NCI-H226 (cell line): ENCODE results near the gene MAGI2.

Experiments used
- DNase-seq: peaks from one replicate; pipeline ENCODE4 v3.0.0-alpha.2; 2015

MAGI2 gene

GRCh38 chr7:78386520-78386919 is 1066.9 kb downstream of the MAGI2 start:
- DNase-seq: no peak

GRCh38 chr7:78383096-78383880 is 1070.2 kb downstream of the MAGI2 start:
- DNase-seq: no peak

- no peak for DNase-seq
Measured at GRCh38 chr7:78379148-78379547, 1074.3 kb downstream of the MAGI2 start.

GRCh38 chr7:78377532-78377931 is 1075.9 kb downstream of the MAGI2 start:
- no peak for DNase-seq

- DNase-seq: no peak
Measured at GRCh38 chr7:78370936-78371335, 1082.5 kb downstream of the MAGI2 start.

GRCh38 chr7:78368771-78369170 is 1084.7 kb downstream of the MAGI2 start:
- DNase-seq: no peak

GRCh38 chr7:78367280-78367773 is 1086.1 kb downstream of the MAGI2 start:
- no peak for DNase-seq

- DNase-seq: no peak
Measured at GRCh38 chr7:78363866-78364265, 1089.6 kb downstream of the MAGI2 start.

GRCh38 chr7:78359836-78360235 is 1093.6 kb downstream of the MAGI2 start:
- DNase-seq: no peak

- DNase-seq: no peak
Measured at GRCh38 chr7:78357709-78358108, 1095.8 kb downstream of the MAGI2 start.

GRCh38 chr7:78355834-78356233 is 1097.6 kb downstream of the MAGI2 start:
- DNase-seq: no peak

GRCh38 chr7:78350926-78351325 is 1102.5 kb downstream of the MAGI2 start:
- no peak for DNase-seq

- DNase-seq: peak; percentile 37
Measured at GRCh38 chr7:78350391-78350790, 1103.1 kb downstream of the MAGI2 start.

- DNase-seq: no peak
Measured at GRCh38 chr7:78346827-78347226, 1106.6 kb downstream of the MAGI2 start.

GRCh38 chr7:78345979-78346378 is 1107.5 kb downstream of the MAGI2 start:
- DNase-seq: no peak

GRCh38 chr7:78345293-78345911 is 1108.1 kb downstream of the MAGI2 start:
- DNase-seq: no peak

- DNase-seq: no peak
Measured at GRCh38 chr7:78334426-78334825, 1119.0 kb downstream of the MAGI2 start.

GRCh38 chr7:78333530-78334425 is 1119.7 kb downstream of the MAGI2 start:
- no peak for DNase-seq

GRCh38 chr7:78329001-78329655 is 1124.3 kb downstream of the MAGI2 start:
- no peak for DNase-seq

- DNase-seq: no peak
Measured at GRCh38 chr7:78327718-78328117, 1125.7 kb downstream of the MAGI2 start.

- DNase-seq: peak; percentile 34
Measured at GRCh38 chr7:78326876-78327275, 1126.6 kb downstream of the MAGI2 start.

GRCh38 chr7:78326189-78326588 is 1127.3 kb downstream of the MAGI2 start:
- peak; percentile 90 for DNase-seq

GRCh38 chr7:78323118-78323517 is 1130.3 kb downstream of the MAGI2 start:
- no peak for DNase-seq
